ENCODE data around the gene SS18.

DNA sequence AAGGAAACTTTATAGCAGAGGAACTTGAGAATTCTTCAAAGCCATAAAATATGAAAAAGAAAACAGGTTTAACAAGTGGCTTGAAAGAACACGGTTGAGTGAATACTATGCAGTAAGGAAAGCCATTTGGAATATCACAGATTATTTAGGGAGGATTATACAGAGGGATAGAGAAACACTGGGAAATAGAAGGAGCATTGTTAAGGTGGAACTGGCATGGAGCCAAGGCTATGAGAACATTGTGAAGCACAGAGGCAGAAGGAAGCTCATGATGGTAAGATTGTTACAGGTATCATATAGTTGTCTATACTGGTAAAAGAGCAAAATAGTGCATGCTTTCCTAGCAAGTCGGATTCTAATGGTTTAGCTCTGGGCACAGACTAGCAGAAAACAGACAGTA, 87.1 kb downstream of the SS18 start:
- TF ChIP-seq, protein P1, sequence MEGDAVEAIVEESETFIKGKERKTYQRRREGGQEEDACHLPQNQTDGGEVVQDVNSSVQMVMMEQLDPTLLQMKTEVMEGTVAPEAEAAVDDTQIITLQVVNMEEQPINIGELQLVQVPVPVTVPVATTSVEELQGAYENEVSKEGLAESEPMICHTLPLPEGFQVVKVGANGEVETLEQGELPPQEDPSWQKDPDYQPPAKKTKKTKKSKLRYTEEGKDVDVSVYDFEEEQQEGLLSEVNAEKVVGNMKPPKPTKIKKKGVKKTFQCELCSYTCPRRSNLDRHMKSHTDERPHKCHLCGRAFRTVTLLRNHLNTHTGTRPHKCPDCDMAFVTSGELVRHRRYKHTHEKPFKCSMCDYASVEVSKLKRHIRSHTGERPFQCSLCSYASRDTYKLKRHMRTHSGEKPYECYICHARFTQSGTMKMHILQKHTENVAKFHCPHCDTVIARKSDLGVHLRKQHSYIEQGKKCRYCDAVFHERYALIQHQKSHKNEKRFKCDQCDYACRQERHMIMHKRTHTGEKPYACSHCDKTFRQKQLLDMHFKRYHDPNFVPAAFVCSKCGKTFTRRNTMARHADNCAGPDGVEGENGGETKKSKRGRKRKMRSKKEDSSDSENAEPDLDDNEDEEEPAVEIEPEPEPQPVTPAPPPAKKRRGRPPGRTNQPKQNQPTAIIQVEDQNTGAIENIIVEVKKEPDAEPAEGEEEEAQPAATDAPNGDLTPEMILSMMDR (IDR thresholded peaks at IDR 0.05; ENCODE audit: poor library complexity): no peak
- TF ChIP-seq EZH2 (IDR thresholded peaks at IDR 0.05; ENCODE audit: borderline replicate concordance): no peak

Data from hepatocyte (in vitro differentiated cells).